Fibroblast of the conjunctiva (primary cell): ENCODE results near the gene ANK2.

Experiments used
- DNase-seq: peaks from one replicate; pipeline ENCODE4 v3.0.0-alpha.2; 2010; ENCODE audit warnings: low read depth

The ANK2 gene

GRCh38 chr4:113339430-113339813 is 290.0 kb downstream of the ANK2 start:
- no peak for DNase-seq

- no peak for DNase-seq
Observed at GRCh38 chr4:113344100-113344499, 294.6 kb downstream of the ANK2 start.

DNA sequence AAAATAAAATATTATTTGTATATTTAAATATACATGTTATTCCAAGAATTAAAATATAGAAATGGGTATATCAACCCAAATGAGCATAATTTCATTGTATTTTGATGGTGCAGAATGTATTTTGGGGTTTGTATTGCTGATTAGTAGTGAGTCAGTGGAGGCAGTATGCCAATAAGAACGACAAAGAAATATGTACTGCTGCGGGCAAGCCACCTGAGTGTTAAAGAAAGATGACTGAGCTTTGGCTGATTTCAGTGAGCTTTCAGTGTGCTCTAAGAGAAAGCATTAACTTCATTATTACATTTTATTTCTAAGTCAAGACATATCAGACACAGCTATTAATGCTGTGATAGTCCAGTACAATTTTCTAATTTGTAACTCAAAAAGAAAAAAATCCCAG is 297.8 kb downstream of the ANK2 start:
- DNase-seq, result no peak

DNA sequence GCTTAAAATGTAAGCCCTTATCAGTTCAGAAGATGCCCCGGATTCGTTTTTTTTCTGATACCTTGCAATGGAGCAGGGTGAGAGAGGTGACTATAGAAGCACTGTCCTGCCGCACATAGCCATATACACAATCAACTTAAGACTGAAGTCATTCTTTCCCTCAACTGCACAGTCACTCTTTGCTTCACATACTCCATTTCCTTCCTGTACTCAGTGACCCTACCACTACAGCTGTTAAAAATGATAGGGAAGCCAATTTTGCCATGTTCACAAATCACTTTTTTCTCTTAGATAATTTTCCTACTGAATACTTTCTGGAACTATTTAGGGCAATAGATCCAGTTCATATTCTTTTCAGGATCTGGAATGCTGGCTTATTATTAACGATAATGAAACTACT is 300.0 kb downstream of the ANK2 start:
- no peak for DNase-seq

GRCh38 chr4:113350576-113350975 is 301.1 kb downstream of the ANK2 start:
- DNase-seq, result no peak

GRCh38 chr4:113355550-113356371 is 306.3 kb downstream of the ANK2 start:
- peak; percentile 49 for DNase-seq

DNA sequence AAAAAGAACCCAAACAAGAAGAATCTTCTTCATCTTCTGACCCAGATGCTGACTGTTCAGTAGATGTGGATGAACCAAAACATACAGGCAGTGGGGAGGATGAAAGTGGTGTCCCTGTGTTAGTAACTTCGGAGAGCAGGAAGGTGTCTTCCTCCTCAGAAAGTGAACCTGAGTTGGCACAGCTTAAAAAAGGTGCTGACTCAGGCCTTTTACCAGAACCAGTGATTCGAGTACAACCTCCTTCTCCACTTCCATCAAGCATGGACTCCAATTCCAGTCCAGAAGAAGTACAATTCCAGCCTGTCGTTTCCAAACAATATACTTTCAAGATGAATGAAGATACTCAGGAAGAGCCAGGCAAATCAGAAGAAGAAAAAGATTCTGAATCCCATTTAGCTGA is 307.0 kb downstream of the ANK2 start:
- DNase-seq, result no peak

GRCh38 chr4:113358784-113359183 is 309.3 kb downstream of the ANK2 start:
- no peak for DNase-seq

DNA sequence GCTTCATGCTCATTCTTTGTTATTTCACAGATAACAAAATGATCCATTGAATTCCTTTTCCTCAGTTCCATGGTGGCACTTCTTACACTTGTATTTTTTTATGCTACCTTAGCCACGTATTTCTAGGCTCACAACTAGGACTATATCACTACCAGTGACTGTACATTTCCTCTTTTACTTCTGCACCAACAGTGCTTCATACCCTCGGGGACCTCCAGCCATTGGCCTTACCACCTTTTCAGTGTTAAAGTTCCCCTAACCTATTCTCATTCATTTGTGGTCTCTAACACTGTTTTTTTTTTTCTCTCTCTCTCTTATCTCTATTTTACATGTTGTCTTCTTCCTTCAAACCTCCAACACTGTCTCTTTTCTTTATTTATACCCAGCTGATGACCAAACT is 315.9 kb downstream of the ANK2 start:
- DNase-seq, result no peak

- no peak for DNase-seq
Observed at GRCh38 chr4:113368056-113368455, 318.6 kb downstream of the ANK2 start.

- DNase-seq, result no peak
Observed at GRCh38 chr4:113371111-113371510, 321.7 kb downstream of the ANK2 start.

- DNase-seq, result no peak
Observed at GRCh38 chr4:113375964-113376666, 326.7 kb downstream of the ANK2 start.

DNA sequence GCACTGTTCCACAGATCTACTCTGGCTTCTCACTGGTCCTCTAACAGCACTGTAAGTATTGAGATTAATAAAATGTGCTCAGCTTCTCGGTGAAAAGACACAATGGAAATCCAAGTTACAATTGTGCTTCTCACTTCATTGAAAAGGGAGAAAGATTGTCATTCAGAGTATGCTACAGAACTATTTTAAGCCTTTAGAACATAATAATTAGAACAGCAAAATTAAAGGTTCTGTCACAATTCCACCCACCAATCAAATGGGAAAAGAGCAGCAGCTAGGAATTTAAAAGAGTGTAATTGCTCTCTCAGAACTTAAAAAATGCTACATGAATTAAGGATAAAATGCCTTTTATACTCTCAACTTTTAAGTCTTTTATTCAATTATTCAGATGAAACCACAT is 329.4 kb downstream of the ANK2 start:
- no peak for DNase-seq

DNA sequence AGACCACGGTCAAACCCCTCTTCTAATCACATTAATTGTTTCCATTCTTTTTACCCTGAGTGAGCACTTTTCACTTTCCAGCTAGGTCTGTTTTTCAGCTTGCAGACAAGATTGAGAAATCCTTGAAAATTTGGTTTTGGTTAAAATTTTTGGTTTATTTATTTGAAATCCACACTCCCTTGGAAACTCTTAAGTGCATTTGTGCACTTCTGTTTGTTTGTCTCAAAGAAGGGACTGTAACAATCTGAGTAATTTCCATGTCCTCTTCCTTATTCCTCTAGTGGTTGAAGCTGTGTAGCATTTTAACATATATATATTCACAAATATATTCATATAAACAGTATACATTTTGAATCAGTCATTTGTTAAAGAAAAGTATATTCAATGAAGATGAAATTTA is 333.3 kb downstream of the ANK2 start:
- DNase-seq, result no peak

DNA sequence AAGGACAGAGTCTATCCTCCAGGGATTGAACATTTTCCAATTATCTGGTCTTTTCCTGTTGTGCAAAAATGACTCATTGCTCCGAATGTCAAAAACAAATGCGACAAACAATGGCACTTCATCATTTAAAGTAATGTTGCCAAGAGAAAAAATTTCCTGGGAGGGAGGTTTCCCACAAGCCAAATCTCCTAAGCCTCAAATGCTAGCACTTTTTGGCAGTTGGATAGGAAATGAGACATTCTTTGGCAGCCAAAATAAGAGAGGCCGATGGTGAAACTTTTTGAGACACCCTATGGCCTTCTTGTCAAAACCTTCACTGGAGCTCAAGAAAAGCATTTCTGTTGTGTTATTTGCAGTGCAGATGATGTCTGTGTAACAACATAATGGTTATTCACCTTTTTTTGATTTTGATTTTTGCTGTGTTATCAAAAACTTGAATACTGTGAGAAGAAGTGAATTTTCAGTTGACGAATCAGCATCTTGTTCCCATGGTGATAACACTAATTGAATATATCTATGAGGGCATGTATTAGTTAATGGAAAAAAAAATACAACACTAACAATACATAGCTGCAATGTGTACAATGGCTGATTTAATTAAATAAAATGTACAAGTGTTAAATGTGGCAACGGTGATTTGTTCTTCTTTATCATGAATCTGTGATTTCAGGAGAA is 333.8 kb downstream of the ANK2 start:
- peak; percentile 63 for DNase-seq

- no peak for DNase-seq
Observed at GRCh38 chr4:113384600-113384999, 335.1 kb downstream of the ANK2 start.

DNA sequence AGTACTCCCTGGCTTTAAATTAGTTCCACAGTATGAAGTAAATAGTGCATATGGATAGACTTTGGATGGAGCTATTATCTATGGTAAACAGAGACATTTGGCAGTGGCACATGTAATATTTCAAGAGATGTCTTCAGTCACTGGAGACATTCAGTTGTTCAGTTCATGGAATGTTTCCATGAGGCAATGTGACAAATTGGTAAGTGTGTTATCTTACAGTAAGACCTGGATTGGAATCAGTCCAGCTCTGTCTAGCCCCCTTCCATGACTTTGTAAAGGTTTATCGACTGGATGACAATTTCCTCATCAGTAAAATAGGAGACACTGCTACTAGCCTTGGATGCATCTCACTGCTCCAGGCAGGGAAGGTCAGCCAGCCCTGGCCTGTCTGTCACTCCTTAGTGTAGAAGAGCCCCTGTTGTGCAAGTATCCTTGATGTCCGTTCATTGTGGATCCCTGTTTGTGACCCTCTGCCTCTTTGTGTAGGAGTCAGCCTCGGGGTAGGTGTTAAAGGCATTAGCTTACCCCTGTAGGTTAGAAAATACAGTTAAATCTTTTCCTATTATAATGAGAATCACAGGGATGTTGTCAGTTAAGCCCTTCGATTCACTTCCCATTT is 335.9 kb downstream of the ANK2 start:
- DNase-seq, result no peak

DNA sequence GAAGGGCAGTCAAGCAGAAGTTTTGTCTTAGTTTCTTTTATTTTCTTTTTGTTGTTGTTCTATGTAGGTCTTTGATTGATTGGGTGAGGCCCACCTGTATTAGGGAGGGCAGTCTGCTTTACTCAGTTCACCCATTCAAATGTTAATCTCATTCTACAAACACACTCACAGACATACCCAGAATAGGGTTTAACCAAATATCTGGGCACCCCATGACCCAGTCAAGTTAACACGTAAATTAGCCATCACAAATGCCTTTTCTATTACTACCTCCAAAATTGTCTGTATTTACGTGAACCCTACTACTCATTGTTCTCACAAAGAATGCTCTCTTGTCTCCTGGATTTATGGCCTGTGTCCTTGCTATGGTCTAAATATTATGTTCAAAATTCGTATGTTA is 339.7 kb downstream of the ANK2 start:
- no peak for DNase-seq

DNA sequence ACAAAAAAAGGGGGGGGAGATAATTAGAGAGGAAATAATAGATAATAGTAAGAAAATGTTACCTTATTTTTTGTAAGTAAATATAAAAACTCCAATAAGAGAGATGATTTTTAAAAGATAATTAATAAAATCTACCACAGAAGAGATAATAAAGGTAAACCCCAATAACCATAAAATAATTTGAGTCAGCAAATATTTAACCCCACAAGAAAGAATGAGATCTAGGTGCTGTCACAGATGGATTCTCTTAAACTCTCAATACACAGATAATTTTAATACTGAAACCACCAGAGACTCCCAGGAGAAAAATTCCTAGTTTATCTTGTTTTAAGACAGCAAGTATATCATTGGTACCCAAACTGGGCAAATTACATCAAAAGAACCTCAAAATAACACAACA is 341.4 kb downstream of the ANK2 start:
- DNase-seq, result no peak

DNA sequence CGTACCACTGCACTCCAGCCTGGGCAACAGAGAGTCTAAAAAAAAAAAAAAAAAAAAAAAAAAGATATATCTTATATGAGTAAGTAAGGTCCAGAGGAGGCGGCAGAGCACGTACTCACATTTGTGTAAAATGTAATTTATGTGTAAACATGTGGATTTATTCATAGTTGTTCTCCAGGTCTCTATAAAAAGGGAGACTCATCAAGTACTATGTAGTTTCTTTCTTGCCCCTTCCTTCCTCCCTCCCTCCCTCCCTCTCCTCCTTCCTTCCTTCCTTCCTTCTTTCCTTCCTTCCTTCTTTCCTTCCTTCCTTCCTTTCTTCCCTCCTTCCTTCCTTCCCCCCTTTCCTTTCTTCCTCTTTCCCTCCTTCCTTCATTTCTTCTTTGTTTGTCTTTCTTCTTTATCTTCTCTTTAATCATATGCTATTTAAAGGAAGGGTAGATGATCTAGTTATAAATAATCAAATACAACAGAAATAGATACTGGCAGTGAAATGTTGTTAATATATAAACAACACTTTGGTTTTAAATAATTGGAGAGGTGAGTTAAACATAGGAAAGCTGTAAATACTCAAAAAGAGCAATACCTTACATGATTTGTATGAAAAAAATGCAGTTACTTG is 344.8 kb downstream of the ANK2 start:
- no peak for DNase-seq

- peak; percentile 83 for DNase-seq
Observed at GRCh38 chr4:113394730-113395530, 345.5 kb downstream of the ANK2 start.
